Right lobe of liver (tissue), 6 donors: ENCODE results near the gene KATNAL1. TPM values are rescaled to one million over a fixed set of nuclear protein-coding genes. Genes with fewer than 3 reads are reported as not detected.
A peak's percentile ranks its signal among the peaks of the same experiment; 100 is the strongest.

Experiments
- ATAC-seq, 4 donors: fragments of 200-7000 bp; cut with Tn5 transposase; one replicate each; pipeline ENCODE4 v1.9.1; 2020; ENCODE audit warnings: mild to moderate bottlenecking in 4 of 4, moderate library complexity in 4 of 4
- DNase-seq, 3 donors: peaks; one replicate each; pipeline ENCODE4 v3.0.0-alpha.2; 2020
- H3K27ac ChIP-seq, 3 donors: fragments of 200-600 bp; one replicate each; pipeline ENCODE4 v1.8.0; 2022
- H3K27me3 ChIP-seq, 2 donors: fragments of 200-600 bp; one replicate each; pipeline ENCODE4 v1.8.0; 2022
- H3K36me3 ChIP-seq, 4 donors: fragments of 200-600 bp; sonication (generic) in 1 of 4; one replicate each; pipeline versions ENCODE4 v1.5.1 to v1.8.0; 2017 to 2022; ENCODE audit warnings: control low read depth in 1 of 4
- H3K4me1 ChIP-seq, 4 donors: fragments of 200-600 bp; sonication (generic) in 1 of 4; one replicate each; pipeline versions ENCODE4 v1.5.1 to v1.8.0; 2017 to 2022; ENCODE audit warnings: control low read depth in 1 of 4
- H3K4me3 ChIP-seq, 3 donors: fragments of 200-600 bp; one replicate each; pipeline ENCODE4 v1.8.0; 2022
- H3K9me3 ChIP-seq, 4 donors: fragments of 200-600 bp; sonication (generic) in 1 of 4; one replicate each; pipeline versions ENCODE4 v1.5.1 to v1.8.0; 2017 to 2022; ENCODE audit warnings: control low read depth in 1 of 4
- CTCF ChIP-seq, 4 donors: fragments of 200-600 bp in 3 of 4; fragments of 450-650 bp in 1 of 4; IDR thresholded peaks; one replicate each; pipeline versions ENCODE4 v1.5.1 to v1.8.0; 2016 to 2022; ENCODE audit warnings: antibody characterized with exemption in 4 of 4, mild to moderate bottlenecking in 2 of 4
- POLR2A ChIP-seq: fragments of 450-650 bp; IDR thresholded peaks from one replicate; pipeline ENCODE4 v1.6.1; 2017; ENCODE audit warnings: antibody characterized with exemption, mild to moderate bottlenecking
- WGBS: methylation state at CpG from one replicate; pipeline ENCODE4 v1.1.6; 2018; ENCODE audit warnings: low coverage, low lambda C conversion rate; ENCODE audit not compliant: insufficient coverage; ENCODE audit errors: missing lambda C conversion rate; 5-methylcytosine and 5-hydroxymethylcytosine counted together
- intact Hi-C, 2 donors: fragments of 100-400 bp; cut with DNase I; formaldehyde crosslinking; loops; one replicate each; pipeline versions ENCODE4 v1.11.2 to v1.14.1; 2022
- total RNA-seq, 6 experiments: library from RNA; depleted of rRNA in 2 of 6; stranded (reverse); fragments of >200 nt in 2 of 6; fragmentation: NEBNext Ultra II Directional in 3 of 6; extraction: Animal tissue kit (Norgen Biotek cat#: 25700) in 3 of 6; gene quantifications; one replicate each; pipeline versions ENCODE4 v1.1.0 to v1.2.4, GENCODE V29; 2016 to 2023
- donor health status: DM: no; HTN: yes; CAD: no.
- donor health status: DM: no; HTN: no; CAD: no.
- donor health status: DM: no; HTN: no; CAD: no.
- donor health status: DM: no; HTN: yes; CAD: no.
- donor health status: DM: no; HTN: yes; CAD: no.

KATNAL1 gene
- total RNA-seq, 6 experiments from 2014 or later: 6.3 to 10.0 (median 9.3) TPM

GRCh38 chr13:30159446-30159839 is 147.9 kb downstream of the KATNAL1 start:
- H3K4me1 ChIP-seq: no peaks in the 10 kb centered on the region
- no peak for TF ChIP-seq CTCF (IDR thresholded peaks at IDR 0.05)
- TF ChIP-seq POLR2A: no peak
- no peak overlapping the region for H3K27ac ChIP-seq
- ATAC-seq (no peak), DNase-seq (no peak)
- no peaks in the 10 kb centered on the region for H3K27me3 ChIP-seq
- intact Hi-C loops: no loop called here
- WGBS: 22% methylated on average over 3 of the region's 4 CpGs
- H3K9me3 ChIP-seq: no peaks in the 10 kb centered on the region
- H3K36me3 ChIP-seq: no peaks in the 10 kb centered on the region
- no peak overlapping the region for H3K4me3 ChIP-seq

GRCh38 chr13:30158774-30159445 is 148.4 kb downstream of the KATNAL1 start:
- Histone ChIP-seq H3K27me3 (no peaks in the 10 kb centered on the region), H3K9me3 (no peaks in the 10 kb centered on the region), H3K4me3 (no peak overlapping the region), H3K36me3 (no peaks in the 10 kb centered on the region), H3K27ac (no peak overlapping the region), H3K4me1 (no peaks in the 10 kb centered on the region)
- DNase-seq: no peak
- 58% methylated on average over 5 of the region's 8 CpGs for WGBS
- ATAC-seq: no peak
- intact Hi-C loops: no loop called here
- no peak for TF ChIP-seq POLR2A
- TF ChIP-seq CTCF (IDR thresholded peaks at IDR 0.05): peak in 1 of 4 donors; percentile 14

GRCh38 chr13:30157616-30157993 is 149.7 kb downstream of the KATNAL1 start:
- H3K36me3 ChIP-seq: no peaks in the 10 kb centered on the region
- DNase-seq (no peak), ATAC-seq (no peak)
- no peak overlapping the region for H3K27ac ChIP-seq
- intact Hi-C loops: no loop called here
- TF ChIP-seq CTCF (IDR thresholded peaks at IDR 0.05) (no peak), POLR2A (no peak)
- H3K4me1 ChIP-seq: no peaks in the 10 kb centered on the region
- no peaks in the 10 kb centered on the region for H3K9me3 ChIP-seq
- no peaks in the 10 kb centered on the region for H3K27me3 ChIP-seq
- no peak overlapping the region for H3K4me3 ChIP-seq
- 90% methylated on average over 3 of the region's 7 CpGs for WGBS

GRCh38 chr13:30156826-30157615 is 150.3 kb downstream of the KATNAL1 start:
- ATAC-seq: no peak
- intact Hi-C loops: no loop called here
- Histone ChIP-seq H3K4me1 (no peaks in the 10 kb centered on the region), H3K36me3 (no peaks in the 10 kb centered on the region), H3K4me3 (no peak overlapping the region), H3K9me3 (no peaks in the 10 kb centered on the region), H3K27ac (no peak overlapping the region), H3K27me3 (no peaks in the 10 kb centered on the region)
- no peak for DNase-seq
- TF ChIP-seq POLR2A (no peak), CTCF (IDR thresholded peaks at IDR 0.05) (no peak)
- 62% methylated on average over 2 of the region's 17 CpGs for WGBS
